ENCODE data around the gene UGT1A9.
"Not testable (repeated sequence)": the region's sequence is repeated elsewhere in the genome, so short reads cannot be mapped to it uniquely, and the experiment has no call there.

UGT1A9 gene

GRCh38 chr2:233671290-233672161 is at the start of gene UGT1A9:
TSS of gene UGT1A9 (plus strand) at chr2:233671898. CDS start at chr2:233671935, 37 bp downstream.
- H3K4me3 ChIP-seq (ENCODE audit: low read length): no peak within 1 kb of the TSS
- TF ChIP-seq ZNF274 (IDR thresholded peaks at IDR 0.05; ENCODE audit: low read depth, low read length): no peak

GRCh38 chr2:233627331-233628025 is 44.2 kb upstream of the UGT1A9 start:
- no peak for TF ChIP-seq ZNF274 (IDR thresholded peaks at IDR 0.05; ENCODE audit: low read depth, low read length)
- no peak overlapping the region for H3K4me3 ChIP-seq (ENCODE audit: low read length)

- H3K4me3 ChIP-seq (ENCODE audit: low read length): not testable (repeated sequence)
Measured at GRCh38 chr2:233636306-233636705, 35.4 kb upstream of the UGT1A9 start, which contains the start of gene UGT1A10. TSS of gene UGT1A10 (plus strand) at chr2:233636448. CDS start at chr2:233636523, 75 bp downstream.

GRCh38 chr2:233638836-233639235 is 32.9 kb upstream of the UGT1A9 start:
- no peak for TF ChIP-seq ZNF274 (IDR thresholded peaks at IDR 0.05; ENCODE audit: low read depth, low read length)

GRCh38 chr2:233639860-233640259 is 31.8 kb upstream of the UGT1A9 start:
- H3K4me3 ChIP-seq (ENCODE audit: low read length): no peak overlapping the region
- no peak for TF ChIP-seq ZNF274 (IDR thresholded peaks at IDR 0.05; ENCODE audit: low read depth, low read length)

More at GRCh38 chr2:233638836-233639235, 32.9 kb upstream of the UGT1A9 start:
- H3K4me3 ChIP-seq (ENCODE audit: low read length): no peak overlapping the region

- H3K4me3 ChIP-seq (ENCODE audit: low read length): no peak overlapping the region
- TF ChIP-seq ZNF274 (IDR thresholded peaks at IDR 0.05; ENCODE audit: low read depth, low read length): no peak
Measured at GRCh38 chr2:233643128-233643527, 28.6 kb upstream of the UGT1A9 start.

- H3K4me3 ChIP-seq (ENCODE audit: low read length): not testable (repeated sequence)
Measured at GRCh38 chr2:233646033-233646432, 25.7 kb upstream of the UGT1A9 start.

- no peak overlapping the region for H3K4me3 ChIP-seq (ENCODE audit: low read length)
- TF ChIP-seq ZNF274 (IDR thresholded peaks at IDR 0.05; ENCODE audit: low read depth, low read length): no peak
Measured at GRCh38 chr2:233650981-233651380, 20.7 kb upstream of the UGT1A9 start.

- no peak overlapping the region for H3K4me3 ChIP-seq (ENCODE audit: low read length)
- no peak for TF ChIP-seq ZNF274 (IDR thresholded peaks at IDR 0.05; ENCODE audit: low read depth, low read length)
Measured at GRCh38 chr2:233651430-233651829, 20.3 kb upstream of the UGT1A9 start.

GRCh38 chr2:233654501-233654900 is 17.2 kb upstream of the UGT1A9 start:
- no peak overlapping the region for H3K4me3 ChIP-seq (ENCODE audit: low read length)
- no peak for TF ChIP-seq ZNF274 (IDR thresholded peaks at IDR 0.05; ENCODE audit: low read depth, low read length)

- H3K4me3 ChIP-seq (ENCODE audit: low read length): no peak overlapping the region
- TF ChIP-seq ZNF274 (IDR thresholded peaks at IDR 0.05; ENCODE audit: low read depth, low read length): no peak
Measured at GRCh38 chr2:233655043-233655442, 16.7 kb upstream of the UGT1A9 start.

GRCh38 chr2:233655943-233656342 is 15.8 kb upstream of the UGT1A9 start:
- H3K4me3 ChIP-seq (ENCODE audit: low read length): not testable (repeated sequence)

GRCh38 chr2:233656443-233656842 is 15.3 kb upstream of the UGT1A9 start:
- TF ChIP-seq ZNF274 (IDR thresholded peaks at IDR 0.05; ENCODE audit: low read depth, low read length): no peak
- no peak overlapping the region for H3K4me3 ChIP-seq (ENCODE audit: low read length)

GRCh38 chr2:233658610-233659009 is 13.1 kb upstream of the UGT1A9 start:
- TF ChIP-seq ZNF274 (IDR thresholded peaks at IDR 0.05; ENCODE audit: low read depth, low read length): no peak
- H3K4me3 ChIP-seq (ENCODE audit: low read length): no peak overlapping the region

- TF ChIP-seq ZNF274 (IDR thresholded peaks at IDR 0.05; ENCODE audit: low read depth, low read length): no peak
Measured at GRCh38 chr2:233663911-233664310, 7.8 kb upstream of the UGT1A9 start.

More at GRCh38 chr2:233663911-233664310, 7.8 kb upstream of the UGT1A9 start:
- H3K4me3 ChIP-seq (ENCODE audit: low read length): no peak overlapping the region

All from GM08714 (cell line).